Measurements from ENCODE around the gene CEP83.
"Not testable (repeated sequence)": the region's sequence is repeated elsewhere in the genome, so short reads cannot be mapped to it uniquely, and the experiment has no call there.

The CEP83 gene

DNA sequence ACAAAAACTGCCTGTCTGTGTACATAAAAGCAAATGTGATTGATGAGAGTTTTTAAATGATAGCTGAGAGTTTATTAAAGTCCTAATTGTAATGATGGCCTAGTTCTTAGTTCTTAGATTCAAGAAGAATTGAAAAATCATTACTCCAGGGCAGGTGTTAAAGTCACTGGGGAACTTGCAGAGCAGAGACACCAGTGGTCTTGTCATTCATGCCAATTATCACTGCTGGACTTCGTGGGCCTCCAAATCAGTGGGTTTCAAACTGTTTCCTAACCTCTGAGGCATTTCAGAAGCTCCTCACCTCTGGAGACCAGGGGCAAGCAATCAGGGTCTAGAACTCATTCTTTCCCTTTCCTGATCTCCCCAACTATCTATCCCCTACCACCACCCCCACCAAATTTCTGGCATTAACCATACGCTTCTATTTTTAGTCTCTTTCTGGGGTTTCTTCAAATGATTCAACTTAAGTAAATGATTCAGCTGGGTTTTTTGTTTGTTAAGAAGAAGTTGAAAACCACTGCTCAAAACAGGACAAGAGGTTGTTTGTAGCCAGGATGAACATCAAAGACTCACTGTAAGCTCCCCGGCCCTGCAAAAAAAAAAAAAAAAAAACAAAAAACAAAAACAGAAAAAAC lies 80.1 kb downstream of the CEP83 start:
- peak; percentile 84 for ATAC-seq

DNA sequence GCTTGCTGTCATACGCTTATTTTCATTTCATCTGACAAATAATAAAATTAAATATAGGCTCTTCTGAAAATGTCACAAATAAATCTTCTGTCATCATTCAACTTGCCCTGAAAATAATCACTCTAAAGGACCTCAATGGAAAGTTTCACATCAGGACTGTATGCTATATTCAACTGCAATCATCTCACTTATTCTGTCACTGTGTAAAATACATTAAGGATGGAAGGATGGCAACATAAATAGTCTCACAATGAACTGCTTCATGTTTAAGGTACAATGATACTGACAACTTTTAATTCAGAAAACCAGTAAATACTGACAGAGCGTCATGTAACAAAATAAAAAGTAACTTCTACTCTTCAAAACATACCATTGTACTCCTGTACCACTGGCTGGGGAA lies 82.1 kb downstream of the CEP83 start:
- DNase-seq (no peak), ATAC-seq (no peak)

More for the DNA sequence above, 80.1 kb downstream of the CEP83 start:
- DNase-seq = peak; percentile 9

DNA sequence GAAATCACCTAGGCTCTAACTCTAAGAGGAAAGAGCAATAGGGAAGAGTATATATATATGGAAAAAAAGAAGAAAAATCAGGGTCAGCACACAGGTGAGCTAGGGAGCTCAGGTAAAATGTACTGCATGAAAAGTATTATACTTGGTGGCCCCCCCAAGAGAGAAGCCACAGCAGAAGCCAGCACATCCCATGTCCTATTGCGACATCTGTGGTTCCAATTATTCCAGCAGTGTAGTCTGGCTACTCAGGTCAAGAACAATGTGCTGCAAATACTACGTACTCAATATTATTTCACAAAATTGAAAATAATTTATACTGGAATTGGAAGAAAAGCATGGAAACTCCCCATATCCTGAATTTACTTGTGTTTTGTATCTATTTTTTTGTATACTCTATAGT lies 85.5 kb downstream of the CEP83 start:
- DNase-seq (no peak), ATAC-seq (no peak)

DNA sequence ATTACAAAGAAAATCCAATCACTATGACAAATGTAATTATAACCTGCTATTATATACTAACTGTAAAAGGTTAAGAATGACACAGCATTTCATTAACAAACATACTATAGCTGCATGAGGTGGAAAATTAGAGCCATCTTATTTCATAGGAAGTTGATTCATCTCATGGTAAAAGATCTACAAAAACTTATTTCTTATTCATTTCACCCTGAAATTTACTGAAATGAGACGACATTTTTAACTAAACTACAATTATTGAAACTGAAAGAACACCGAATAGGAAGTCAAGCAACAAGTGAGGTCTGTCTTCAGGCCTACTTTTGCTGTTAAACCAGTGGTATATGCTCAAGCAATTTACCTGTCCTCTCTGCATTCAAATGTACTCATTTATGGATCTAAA lies 87.2 kb downstream of the CEP83 start:
- DNase-seq = no peak
- peak; percentile 89 for ATAC-seq

DNA sequence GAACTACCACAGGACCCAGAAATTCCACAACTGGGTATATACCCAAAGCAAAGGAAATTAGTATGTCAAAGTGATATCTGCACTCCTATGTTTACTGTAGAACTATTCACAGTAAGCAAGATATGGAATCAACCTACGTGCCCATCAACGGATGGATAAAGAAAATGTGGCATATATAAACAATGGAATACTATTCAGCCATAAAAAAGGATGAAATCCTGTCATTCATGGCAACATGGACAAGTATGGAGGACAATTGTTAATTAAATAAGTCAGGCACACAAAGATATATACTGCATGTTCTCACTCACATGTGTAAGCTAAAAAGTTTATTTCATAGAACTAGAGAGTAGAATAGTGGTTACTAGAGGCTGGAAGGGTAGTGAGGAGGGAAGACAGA lies 97.0 kb downstream of the CEP83 start:
- DNase-seq (no peak), ATAC-seq (no peak)

DNA sequence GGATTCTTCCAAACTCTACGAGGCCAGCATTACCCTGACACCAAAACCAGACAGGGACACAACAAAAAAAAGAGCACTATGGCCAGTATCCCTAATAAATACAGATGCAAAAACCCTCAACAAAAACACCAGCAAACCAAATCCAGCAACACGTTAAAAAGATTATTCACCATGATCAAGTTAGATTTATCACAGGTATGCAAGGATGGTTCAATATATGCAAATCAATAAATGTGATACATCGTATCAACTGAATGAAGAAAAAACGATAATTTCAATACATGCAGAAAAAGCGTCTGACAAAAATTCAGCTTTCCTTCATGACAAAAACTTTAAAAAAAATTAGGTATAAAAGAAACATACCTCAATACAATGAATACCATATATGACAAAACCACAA lies 99.9 kb downstream of the CEP83 start:
- ATAC-seq (no peak), DNase-seq (no peak)

DNA sequence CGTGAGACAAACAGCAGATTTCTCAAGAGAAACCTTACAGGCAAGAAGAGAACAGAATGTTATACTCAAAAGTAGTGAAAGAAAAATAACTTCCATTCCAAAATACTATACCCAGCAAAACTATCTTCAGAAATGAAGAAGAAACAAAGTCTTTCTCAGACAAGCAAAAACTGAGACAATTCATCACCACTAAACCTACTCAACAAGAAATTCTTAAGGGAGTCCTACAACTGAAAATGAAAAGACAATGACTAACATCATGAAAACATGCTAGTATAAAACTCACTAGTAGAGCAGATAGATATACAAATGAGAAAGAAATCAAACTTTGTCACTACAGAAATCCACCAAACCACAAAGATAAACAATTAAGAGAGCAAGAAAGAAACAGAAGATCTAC lies 106.5 kb downstream of the CEP83 start:
- ATAC-seq (no peak), DNase-seq (no peak)

DNA sequence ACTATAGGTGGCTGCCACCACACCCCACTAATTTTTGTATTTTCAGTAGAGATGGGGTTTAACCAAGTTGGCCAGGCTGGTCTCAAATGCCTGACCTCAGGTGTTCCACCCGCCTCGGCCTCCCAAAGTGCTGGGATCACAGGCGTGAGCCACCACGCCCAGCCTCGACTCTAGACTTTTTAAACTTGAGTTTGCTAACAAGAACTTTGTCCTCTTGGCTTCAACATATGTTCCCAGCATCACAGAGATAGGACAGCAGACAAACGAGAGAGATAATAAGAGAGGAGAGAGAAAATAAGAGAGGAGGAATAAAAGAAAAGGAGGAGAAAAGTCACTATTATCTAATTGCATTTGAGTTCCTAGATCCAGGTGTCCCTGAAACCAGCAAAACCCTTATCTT lies 119.1 kb downstream of the CEP83 start:
- DNase-seq = no peak

DNA sequence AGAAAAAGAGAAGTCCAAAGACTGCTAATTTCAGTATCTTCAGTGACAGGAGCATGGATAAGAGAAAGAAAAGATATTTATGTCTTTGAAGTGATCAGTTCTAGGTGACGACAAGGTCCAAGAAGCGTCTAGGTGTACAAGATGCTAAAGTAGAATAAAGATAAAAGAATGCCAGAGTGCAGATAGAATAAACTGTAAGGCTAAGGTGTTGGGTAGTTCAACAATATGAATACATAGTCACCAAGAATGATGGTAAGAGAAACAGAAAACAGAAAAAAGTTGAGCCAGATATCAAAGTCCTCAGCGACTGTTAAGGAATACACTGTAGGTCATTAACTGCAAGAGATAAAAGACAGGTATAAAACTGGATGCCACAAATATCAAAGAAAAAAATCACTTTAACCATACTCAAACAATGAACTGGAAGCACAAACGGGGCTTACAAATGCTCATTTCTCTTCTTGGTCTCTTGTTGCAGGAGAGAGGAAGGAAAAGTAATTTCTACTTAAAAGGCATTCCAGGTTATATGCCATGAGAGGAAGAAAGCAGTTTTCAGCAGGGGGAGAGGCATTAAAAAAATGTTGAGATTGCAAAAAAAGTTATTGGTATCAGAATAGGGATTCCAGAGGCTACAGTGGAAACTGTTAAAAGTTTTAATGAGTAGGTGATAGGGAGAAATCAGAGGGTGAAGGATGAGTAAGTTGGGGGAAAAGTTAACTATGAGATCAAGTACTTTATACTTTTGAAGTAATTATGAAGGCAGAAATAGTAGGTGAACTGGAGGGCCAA lies 121.5 kb downstream of the CEP83 start:
- DNase-seq (no peak), ATAC-seq (no peak)

More for the DNA sequence above, 119.1 kb downstream of the CEP83 start:
- ATAC-seq = no peak

DNA sequence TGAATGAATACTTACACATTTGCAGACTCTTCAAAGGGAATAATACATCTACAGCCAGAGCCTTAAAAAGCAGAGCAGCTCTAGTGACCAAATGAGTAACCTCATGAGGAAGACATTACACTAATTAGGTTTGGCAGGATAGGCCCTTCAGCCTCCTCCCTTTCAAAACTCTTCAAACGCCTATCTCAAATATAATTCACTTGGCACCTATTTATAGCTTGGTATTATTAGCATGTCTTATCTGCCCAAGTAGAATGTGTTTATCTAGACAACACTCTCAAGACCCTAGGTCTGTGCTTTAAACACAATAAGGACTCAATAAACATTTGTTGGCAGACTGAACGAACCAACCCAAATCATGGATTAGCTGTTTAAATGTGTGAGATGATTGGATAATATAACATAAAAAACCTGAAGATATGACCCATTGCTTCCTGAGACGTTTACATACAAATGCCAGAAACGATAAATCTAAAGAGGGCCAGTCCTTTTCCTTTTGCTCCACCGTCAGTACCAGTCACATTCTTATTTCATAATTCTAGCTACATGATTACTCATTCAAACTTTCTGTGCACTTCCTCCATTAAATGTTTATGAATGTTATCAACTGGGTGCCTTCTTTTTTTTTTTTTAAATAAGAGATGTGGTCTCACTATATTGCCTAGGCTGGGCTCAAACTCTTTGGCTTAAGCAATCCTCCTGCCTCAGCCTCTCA lies 123.3 kb downstream of the CEP83 start:
- ATAC-seq = no peak
- DNase-seq = no peak

DNA sequence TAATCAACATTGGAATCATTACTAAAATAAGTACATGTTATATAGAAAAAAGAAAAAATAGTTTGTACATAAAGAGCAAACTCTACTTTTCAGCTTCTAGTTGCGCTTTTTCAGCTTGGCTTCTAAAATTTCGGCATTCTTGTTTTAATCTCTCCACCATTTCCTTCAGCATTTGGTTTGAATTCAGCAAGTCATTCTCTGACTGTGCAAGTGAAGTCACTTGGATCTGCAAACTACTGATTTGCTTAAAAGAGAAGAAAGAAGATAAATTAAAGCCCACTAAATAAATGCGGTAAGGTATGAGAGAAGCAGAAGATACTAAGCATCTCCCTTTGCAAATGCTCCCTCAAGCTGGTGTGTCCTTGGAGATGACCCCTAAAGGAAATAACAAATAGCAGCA lies 126.3 kb downstream of the CEP83 start:
- DNase-seq (no peak), ATAC-seq (no peak)

DNA sequence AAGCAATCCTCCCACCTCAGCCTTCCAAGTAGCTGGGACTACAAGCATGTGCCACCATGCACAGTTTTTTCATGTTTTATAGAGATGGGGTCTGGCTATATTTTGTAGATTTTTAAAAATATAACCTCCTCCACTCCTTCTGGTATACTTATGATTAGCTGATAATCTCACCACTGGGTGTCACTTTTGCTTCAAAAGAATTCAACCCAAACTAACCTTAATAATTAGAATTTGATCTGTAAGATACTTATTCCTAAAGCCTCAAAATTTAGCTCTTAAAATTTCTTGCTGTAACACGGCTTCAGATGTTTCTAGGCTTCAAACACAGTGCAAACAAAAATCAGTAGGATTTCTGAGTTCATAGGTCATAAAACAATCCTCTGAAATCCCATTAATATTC lies 130.3 kb downstream of the CEP83 start:
- no peak for ATAC-seq

DNA sequence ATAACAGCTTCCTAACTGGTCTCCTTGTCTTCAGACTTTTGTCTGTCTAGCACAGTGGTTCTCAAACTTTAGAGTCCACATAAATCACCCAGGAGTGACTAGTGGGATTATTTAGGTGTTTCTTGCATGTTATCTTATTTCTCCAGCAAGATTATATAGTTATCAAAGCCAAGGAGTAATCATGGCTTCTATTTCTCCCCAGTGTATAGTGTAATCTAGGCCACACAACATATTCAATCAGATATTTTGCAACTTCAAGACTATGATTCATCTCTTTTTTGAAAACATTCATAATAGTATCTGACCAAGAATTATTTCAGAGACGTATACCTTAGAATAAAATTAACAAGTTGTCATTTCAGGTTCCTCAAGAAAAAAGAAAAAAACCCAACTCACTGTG lies 131.9 kb downstream of the CEP83 start:
- no peak for ATAC-seq

More for the DNA sequence above, 130.3 kb downstream of the CEP83 start:
- DNase-seq = no peak

DNA sequence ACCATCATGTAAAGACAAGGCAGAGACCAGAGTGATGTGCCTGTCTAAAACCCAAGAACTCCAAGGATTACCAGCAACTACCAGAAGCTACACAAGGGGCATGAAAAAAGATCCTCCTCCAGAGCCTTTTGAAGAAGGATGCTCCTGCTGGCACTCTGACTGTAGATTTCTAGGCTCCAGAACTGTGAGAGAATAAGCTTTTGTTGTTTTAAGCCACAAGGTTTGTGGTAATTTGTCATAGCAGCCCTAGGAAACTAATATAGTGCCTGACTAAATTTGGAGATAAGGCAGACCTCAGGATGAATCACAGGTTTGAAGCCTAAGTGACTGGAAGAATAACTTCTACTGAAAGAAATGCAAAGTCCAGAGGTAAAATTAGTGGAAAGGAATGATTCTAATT lies 132.9 kb downstream of the CEP83 start:
- peak; percentile 94 for ATAC-seq
- DNase-seq = no peak

More for the DNA sequence above, 131.9 kb downstream of the CEP83 start:
- no peak for DNase-seq

DNA sequence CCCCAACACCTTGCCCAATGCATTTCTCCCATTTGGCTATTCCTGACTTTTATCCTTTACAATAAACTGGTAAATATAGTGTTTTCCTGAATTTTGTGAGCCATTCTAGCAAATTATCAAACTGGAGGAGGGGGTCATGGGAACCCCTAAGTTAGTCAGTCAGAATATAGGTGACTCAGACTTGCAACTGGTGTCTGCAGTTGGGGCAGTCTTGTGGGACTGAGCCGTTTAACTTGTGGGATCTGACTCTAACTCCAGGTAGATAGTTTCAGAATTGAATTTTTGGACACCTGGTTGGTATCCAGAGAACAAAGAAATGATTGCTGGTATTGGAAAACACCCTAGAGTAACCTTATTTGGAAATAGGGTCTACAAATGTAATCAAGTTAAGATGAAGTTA lies 133.4 kb downstream of the CEP83 start:
- ATAC-seq = no peak
- DNase-seq = no peak

DNA sequence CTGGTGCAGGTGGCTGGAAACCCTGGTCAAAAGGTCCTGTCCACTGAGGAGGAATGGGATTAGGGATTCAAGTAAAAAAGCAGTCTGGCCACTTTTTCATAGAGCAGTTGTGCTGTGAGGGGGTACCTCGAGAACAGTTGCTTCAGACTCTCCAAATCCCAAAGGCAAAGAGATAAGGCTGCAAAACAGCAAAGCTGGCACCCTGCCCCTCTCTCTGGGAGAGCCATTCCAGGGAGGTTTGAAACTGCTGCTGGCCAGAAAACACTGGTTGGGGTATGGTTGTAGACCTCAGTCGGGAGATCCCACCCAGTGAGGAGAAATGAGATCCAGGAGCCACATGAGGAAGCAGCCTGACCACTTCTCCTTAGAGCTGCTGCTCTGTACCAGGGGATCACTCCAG lies 137.3 kb downstream of the CEP83 start:
- DNase-seq = no peak
- no peak for ATAC-seq

DNA sequence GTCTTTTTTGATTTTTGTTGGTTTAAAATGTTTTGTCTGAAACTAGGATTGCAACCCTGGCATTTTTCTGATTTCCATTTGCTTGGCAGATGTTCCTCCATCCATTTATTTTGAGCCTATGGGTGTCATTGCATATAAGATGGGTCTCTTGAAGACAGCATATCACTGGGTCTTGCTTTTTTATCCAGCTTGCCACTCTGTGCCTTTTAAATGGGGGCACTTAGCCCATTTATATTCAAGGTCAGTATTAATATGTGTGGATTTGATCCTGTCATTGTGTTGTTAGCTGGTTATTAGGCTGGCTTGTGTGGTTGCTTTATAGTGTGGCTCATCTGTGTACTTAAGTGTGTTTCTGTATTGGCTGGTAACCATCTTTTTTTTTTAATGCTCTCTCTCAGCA lies 139.6 kb downstream of the CEP83 start:
- DNase-seq = no peak
- no peak for ATAC-seq

DNA sequence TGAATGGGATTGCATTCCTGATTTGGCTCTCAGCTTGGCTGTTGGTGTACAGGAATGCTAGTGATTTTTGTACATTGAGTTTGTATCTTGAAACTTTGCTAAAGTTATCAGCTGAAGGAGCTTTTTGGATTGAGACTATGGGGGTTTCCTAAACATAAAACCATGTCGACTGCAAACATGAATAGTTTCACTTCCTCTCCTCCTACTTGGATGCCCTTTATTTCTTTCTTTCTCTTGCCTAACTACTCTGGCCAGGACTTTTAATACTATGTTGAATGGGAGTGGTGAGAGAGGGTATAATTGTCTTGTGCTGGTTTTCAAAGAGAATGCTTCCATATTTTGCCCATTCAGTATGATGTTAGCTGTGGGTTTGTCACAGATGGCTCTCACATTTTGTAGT lies 141.5 kb downstream of the CEP83 start:
- ATAC-seq (no peak), DNase-seq (no peak)

DNA sequence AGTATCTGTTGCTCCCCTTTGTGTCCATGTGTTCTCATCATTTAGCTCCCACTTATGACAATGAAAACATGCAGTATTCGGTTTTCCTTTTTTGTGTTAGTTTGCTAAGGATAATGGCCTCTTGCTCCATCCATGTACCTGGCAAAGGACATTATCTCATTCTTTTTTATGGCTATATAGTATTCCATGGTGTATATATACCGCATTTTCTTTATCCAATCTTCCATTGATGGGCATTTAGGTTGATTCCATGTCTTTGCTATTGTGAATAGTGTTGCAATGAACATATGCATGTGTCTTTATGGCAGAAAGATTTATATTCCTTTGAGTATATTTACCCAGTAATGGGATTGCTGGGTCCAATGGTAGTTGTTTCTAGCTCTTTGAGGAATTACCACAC lies 143.1 kb downstream of the CEP83 start:
- not testable (repeated sequence) for DNase-seq, ATAC-seq

DNA sequence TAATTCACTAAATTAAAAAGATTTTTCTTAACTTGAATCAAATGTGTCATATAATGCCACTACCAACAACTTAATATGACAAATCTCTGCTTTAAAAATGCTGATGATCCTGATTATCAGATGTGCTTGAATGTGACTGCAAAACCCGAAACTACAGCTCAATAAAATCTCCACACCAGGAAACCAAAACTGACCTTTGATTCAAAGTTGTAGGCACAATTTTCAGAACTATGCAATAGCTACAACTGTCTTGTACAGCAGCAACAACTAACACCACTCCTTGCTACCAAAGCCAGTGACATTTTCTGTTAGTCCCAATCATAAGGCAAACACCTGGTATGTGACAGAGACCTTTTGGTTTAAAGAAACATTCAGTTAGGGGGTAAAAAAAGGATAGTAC lies 147.3 kb downstream of the CEP83 start:
- DNase-seq (no peak), ATAC-seq (no peak)

DNA sequence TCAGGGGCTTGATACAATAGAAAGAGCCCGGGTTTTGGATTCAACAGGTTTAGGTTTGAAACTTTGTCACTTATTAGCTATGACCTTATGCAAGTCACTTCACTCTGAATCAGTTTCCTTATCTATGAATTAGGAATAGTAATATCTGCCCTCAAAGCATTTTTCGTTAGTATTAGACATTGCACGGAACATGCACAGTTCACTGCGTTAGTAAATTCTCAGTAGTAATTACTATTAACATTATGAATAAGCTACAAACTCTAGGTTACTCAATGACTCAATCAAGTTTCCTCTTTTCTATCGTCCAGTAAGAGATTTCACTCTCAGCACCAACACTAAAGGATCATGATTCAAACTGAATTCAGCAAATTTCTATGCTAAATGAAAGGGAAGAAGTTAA lies 150.3 kb downstream of the CEP83 start:
- no peak for ATAC-seq
- no peak for DNase-seq

DNA sequence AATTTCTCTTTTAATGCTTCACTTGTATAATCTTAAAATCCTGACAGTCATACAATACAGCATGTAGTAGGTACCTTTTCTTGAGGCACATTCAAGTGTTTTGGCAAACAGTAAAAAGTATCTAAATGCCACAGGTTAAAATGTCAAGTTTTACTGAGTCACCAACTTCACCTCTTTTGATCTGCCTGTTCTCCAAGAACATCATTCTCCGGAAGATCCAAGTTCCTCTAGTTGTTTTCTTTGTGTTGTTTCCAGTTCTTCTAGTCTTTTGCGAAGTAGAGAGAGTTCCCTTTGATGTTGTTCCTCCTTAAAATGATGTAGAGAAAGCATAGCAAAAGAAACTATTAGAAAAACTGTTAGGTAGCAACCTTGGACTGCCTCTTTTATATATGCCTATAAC lies 151.1 kb downstream of the CEP83 start:
- DNase-seq = no peak
- no peak for ATAC-seq
